ENCODE results near the gene MAVS. TPM values are rescaled to one million over a fixed set of nuclear protein-coding genes. Genes with fewer than 3 reads are reported as not detected.

MAVS gene
- total and polyA plus RNA-seq, 2 donors (not counting 3 experiments of a cell fraction or from before 2014, with no cell fraction given) = 18.8 to 40.7 TPM

DNA sequence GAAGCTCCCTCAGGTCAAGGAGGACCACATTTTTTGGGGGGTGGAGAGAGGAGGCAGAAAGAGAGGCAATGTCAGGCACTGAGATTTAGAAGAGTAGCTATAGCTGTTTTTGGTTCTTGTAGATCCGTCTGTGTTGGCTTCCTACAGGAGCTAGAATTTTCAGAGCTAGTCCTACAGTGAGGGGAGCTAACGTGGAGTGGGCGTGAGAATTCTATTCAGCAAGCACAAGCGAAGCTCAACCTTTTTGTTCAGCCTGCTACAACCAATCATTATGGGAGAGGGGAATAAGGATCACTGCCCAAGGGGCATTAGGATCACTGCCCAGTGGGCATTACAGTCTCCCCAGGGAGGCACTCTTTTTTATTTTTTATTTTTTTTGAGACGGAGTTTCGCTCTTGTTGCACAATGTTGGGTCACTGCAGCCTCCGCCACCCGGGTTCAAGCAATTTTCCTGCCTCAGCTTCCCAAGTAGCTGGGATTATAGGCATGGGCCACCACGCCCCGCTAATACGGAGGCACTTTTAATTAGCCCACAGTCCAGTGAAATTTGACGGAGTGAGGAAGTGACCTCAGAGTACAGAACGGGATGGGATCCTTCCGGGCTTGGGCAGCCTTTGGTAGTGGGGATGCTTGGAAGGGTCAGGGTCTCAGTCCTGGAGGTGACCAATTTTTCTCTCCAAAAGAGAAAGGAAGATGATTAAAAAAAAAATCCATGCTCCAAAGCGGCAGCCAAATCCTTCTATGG, 41.4 kb downstream of the MAVS start:
- H3K9me3 ChIP-seq (replicated peaks; ENCODE audit: control insufficient read depth, insufficient read depth, low read length) = no peaks in the 10 kb centered on the region
- DNase-seq (ENCODE audit: low read depth, low spot score) (no peak), FAIRE-seq (no peak)
- CTCF ChIA-PET = interaction anchor here (1.1 to 1.4 kb wide), 5 partner anchors 101 to 197 kb away, joined by 3 to 8 read pairs (median 6); partner anchors contain the start of gene CENPB
- peak overlapping the region; percentile 93 for H3K27ac ChIP-seq (ENCODE audit: insufficient read depth, low read depth, low read length)
- peak overlapping the region; percentile 90 for H3K4me2 ChIP-seq (ENCODE audit: insufficient read depth, low read length)
- peaks cover 49% of the 10 kb centered on the region for H3K79me2 ChIP-seq (ENCODE audit: control insufficient read depth, insufficient read depth, low read length)
- TF ChIP-seq POLR2AphosphoS5 (IDR thresholded peaks at IDR 0.05; ENCODE audit: insufficient read depth, low read depth, low read length) (no peak), MYC (IDR thresholded peaks at IDR 0.05; ENCODE audit: low read depth, low read length) (no peak), JUN (IDR thresholded peaks at IDR 0.05; ENCODE audit: borderline replicate concordance, insufficient read depth, insufficient read length, low read depth) (no peak), POLR2A (IDR thresholded peaks at IDR 0.05; ENCODE audit: low read depth, low read length) (no peak), EZH2 (IDR thresholded peaks at IDR 0.05; ENCODE audit: borderline replicate concordance, low read depth, low read length, severe bottlenecking) (no peak), GATA2 (IDR thresholded peaks at IDR 0.05; ENCODE audit: insufficient read depth, insufficient read length, low read depth, low read length) (no peak), FOS (IDR thresholded peaks at IDR 0.05; ENCODE audit: borderline replicate concordance, insufficient read depth, low read length) (no peak)
- TF ChIP-seq, protein P1, sequence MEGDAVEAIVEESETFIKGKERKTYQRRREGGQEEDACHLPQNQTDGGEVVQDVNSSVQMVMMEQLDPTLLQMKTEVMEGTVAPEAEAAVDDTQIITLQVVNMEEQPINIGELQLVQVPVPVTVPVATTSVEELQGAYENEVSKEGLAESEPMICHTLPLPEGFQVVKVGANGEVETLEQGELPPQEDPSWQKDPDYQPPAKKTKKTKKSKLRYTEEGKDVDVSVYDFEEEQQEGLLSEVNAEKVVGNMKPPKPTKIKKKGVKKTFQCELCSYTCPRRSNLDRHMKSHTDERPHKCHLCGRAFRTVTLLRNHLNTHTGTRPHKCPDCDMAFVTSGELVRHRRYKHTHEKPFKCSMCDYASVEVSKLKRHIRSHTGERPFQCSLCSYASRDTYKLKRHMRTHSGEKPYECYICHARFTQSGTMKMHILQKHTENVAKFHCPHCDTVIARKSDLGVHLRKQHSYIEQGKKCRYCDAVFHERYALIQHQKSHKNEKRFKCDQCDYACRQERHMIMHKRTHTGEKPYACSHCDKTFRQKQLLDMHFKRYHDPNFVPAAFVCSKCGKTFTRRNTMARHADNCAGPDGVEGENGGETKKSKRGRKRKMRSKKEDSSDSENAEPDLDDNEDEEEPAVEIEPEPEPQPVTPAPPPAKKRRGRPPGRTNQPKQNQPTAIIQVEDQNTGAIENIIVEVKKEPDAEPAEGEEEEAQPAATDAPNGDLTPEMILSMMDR (IDR thresholded peaks at IDR 0.05; ENCODE audit: extremely low read depth in 1 of 2, insufficient read depth in 1 of 2, low read depth in 1 of 2, low read length in 2 of 2) = no peak
- TF ChIP-seq, protein P2, sequence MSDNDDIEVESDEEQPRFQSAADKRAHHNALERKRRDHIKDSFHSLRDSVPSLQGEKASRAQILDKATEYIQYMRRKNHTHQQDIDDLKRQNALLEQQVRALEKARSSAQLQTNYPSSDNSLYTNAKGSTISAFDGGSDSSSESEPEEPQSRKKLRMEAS (IDR thresholded peaks at IDR 0.05; ENCODE audit: insufficient read depth, insufficient read length) = no peak
- peak overlapping the region; percentile 62 to 99 (median 63) for H3K4me3 ChIP-seq (replicated peaks in 1 of 3; ENCODE audit: insufficient read depth in 1 of 3, low read depth in 1 of 3, low read length in 3 of 3)
- intact Hi-C loops (cut with micrococcal nuclease) (loop anchor here (1.0 to 2.0 kb wide), 2 partner anchors 67 to 184 kb away; partner anchors contain the start of gene AP5S1), dilution Hi-C loops (cut with MboI; ENCODE audit: extremely low pct_ligation_motif_present, low sequenced_read_pairs) (no loop called here)
- peak overlapping the region; percentile 80 for H3K9ac ChIP-seq (replicated peaks; ENCODE audit: extremely low read depth, insufficient read depth, low read length)
- peaks cover 16% of the 10 kb centered on the region for H4K20me1 ChIP-seq (replicated peaks; ENCODE audit: control insufficient read depth, extremely low read depth, insufficient read depth, low read length)
- H3K27me3 ChIP-seq (ENCODE audit: control insufficient read depth in 2 of 2, insufficient read depth in 2 of 2, low read length in 2 of 2) = no peaks in the 10 kb centered on the region
- BruUV-seq (replicated peaks) = no TSS peak
- no peaks in the 10 kb centered on the region for H3K9me1 ChIP-seq (replicated peaks; ENCODE audit: control insufficient read depth, extremely low read depth, insufficient read depth, low read length)
- no peak overlapping the region for H2AFZ ChIP-seq (ENCODE audit: low read depth, low read length)
- POLR2A ChIA-PET = no interaction called here
- peaks cover 33% of the 10 kb centered on the region for H3K4me1 ChIP-seq (ENCODE audit: control insufficient read depth, extremely low read depth, insufficient read depth, low read length)
- peaks cover 0 to 2% of the 10 kb centered on the region in 2 experiments for H3K36me3 ChIP-seq (ENCODE audit: control insufficient read depth in 2 of 2, extremely low read depth in 1 of 2, insufficient read depth in 2 of 2, low read length in 2 of 2)
